Neutrophil (primary cell): ENCODE measurements around the gene SYT2.
"Not testable (repeated sequence)": the region's sequence is repeated elsewhere in the genome, so short reads cannot be mapped to it uniquely, and the experiment has no call there.

Experiments used
- H3K27ac ChIP-seq: fragments of 200-600 bp; sonication (generic); 2 replicates; pipeline ENCODE4 v1.5.1; 2016; ENCODE audit warnings: mild to moderate bottlenecking, moderate library complexity
- H3K27me3 ChIP-seq: fragments of 200-600 bp; sonication (generic); 2 replicates; pipeline ENCODE4 v1.6.0; 2016; ENCODE audit warnings: mild to moderate bottlenecking
- H3K36me3 ChIP-seq: fragments of 200-600 bp; sonication (generic); 2 replicates; pipeline ENCODE4 v1.5.1; 2017
- H3K4me1 ChIP-seq, 2 experiments: fragments of 200-600 bp in 1 of 2; sonication (generic) in 1 of 2; 1 replicate in 1 of 2; 2 replicates in 1 of 2; pipeline versions ENCODE4 v1.5.1 to v1.6.1; 2013 to 2016; ENCODE audit warnings: low read depth in 1 of 2, low read length in 1 of 2, mild to moderate bottlenecking in 1 of 2, moderate library complexity in 1 of 2; ENCODE audit not compliant: control insufficient read depth in 1 of 2, insufficient read depth in 1 of 2
- H3K4me3 ChIP-seq, 2 experiments: fragments of 200-600 bp in 1 of 2; sonication (generic) in 1 of 2; 1 replicate in 1 of 2; 2 replicates in 1 of 2; pipeline ENCODE4 v1.5.1; 2013 to 2016; ENCODE audit warnings: low read depth in 1 of 2, low read length in 1 of 2, mild to moderate bottlenecking in 1 of 2, moderate library complexity in 1 of 2
- H3K9me3 ChIP-seq: fragments of 200-600 bp; sonication (generic); 2 replicates; pipeline ENCODE4 v1.5.1; 2016
- TF ChIP-seq, protein P1 (sequence below): fragments of 200-600 bp; sonication (generic); IDR thresholded peaks from 2 replicates; pipeline ENCODE4 v1.5.1; 2016; ENCODE audit warnings: antibody characterized with exemption

SYT2 gene

DNA sequence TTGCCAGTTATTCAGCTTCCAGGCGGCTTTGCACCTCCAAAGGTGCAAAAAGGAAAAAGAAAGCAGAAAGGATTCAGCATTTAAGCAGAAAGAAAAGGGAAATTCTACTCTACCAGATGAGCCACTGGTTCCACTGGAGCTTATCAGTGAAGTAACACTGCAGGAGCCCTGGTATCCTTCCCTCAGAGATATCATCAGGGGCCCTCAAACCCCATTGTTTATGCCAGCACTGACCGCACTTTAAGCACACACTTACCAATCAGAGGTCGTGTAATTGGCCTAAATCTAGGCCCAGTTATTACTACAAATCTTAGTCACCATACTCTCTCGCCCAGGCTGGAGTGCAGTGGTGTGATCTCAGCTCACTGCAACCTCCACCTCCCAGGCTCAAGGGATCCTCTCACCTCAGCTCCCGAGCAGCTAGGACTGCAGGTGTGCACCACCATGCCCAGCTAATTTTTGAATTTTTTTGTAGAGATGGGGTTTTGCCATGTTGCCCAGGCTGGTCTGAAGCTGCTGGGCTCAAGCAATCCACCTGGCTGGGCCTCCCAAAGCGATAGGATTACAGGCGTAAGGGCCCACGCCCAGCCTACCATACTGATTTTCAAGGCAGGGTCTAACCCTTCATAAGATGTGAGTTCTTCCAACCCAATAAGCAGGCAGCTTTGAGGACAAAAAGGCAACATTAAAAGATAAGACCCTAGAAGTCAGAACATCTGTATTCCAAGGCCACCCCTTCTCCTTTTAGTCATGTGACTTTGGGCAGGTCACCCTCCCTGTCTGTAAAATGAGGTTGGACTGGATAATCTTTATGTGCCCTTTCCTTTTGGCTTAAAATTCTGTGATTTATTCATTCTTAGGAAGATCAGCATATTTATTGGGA is 125.3 kb downstream of the SYT2 start:
- Histone ChIP-seq H3K4me3 (no peak overlapping the region), H3K9me3 (no peaks in the 10 kb centered on the region), H3K4me1 (peaks cover 0 to 15% of the 10 kb centered on the region in 2 experiments), H3K27ac (no peak overlapping the region), H3K36me3 (peaks cover 88% of the 10 kb centered on the region), H3K27me3 (no peaks in the 10 kb centered on the region)
- TF ChIP-seq, protein P1, sequence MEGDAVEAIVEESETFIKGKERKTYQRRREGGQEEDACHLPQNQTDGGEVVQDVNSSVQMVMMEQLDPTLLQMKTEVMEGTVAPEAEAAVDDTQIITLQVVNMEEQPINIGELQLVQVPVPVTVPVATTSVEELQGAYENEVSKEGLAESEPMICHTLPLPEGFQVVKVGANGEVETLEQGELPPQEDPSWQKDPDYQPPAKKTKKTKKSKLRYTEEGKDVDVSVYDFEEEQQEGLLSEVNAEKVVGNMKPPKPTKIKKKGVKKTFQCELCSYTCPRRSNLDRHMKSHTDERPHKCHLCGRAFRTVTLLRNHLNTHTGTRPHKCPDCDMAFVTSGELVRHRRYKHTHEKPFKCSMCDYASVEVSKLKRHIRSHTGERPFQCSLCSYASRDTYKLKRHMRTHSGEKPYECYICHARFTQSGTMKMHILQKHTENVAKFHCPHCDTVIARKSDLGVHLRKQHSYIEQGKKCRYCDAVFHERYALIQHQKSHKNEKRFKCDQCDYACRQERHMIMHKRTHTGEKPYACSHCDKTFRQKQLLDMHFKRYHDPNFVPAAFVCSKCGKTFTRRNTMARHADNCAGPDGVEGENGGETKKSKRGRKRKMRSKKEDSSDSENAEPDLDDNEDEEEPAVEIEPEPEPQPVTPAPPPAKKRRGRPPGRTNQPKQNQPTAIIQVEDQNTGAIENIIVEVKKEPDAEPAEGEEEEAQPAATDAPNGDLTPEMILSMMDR, result no peak

DNA sequence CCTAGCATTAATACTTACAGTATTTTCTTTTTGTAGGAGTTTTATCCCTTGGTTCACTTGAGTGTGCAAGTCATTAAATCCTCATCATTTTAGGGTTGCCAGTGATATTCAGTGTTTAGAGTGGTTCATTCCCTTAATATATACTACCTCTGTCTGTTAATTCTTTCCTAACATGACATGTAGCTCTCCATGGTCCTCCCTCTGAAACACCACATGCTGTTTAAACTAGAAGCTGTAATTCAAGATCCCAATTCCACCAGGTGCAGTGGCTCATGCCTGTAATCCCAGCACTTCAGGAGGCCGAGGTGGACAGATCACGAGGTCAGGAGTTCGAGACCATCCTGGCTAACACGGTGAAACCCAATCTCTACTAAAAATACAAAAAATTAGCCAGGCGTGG is 127.9 kb downstream of the SYT2 start:
- not testable (repeated sequence) for H3K27me3 ChIP-seq, H3K27ac ChIP-seq, H3K9me3 ChIP-seq, H3K4me3 ChIP-seq
- Histone ChIP-seq H3K4me1 (peaks cover 0 to 15% of the 10 kb centered on the region in 2 experiments), H3K36me3 (peaks cover 75% of the 10 kb centered on the region)

- peaks cover 11 to 12% of the 10 kb centered on the region in 2 experiments for H3K4me1 ChIP-seq
These were observed 129.6 kb downstream of the SYT2 start for GRCh38 chr1:202580619-202581018.

GRCh38 chr1:202579806-202580205 is 130.4 kb downstream of the SYT2 start:
- Histone ChIP-seq H3K4me1 (peaks cover 11% of the 10 kb centered on the region in 2 experiments), H3K36me3 (peaks cover 75% of the 10 kb centered on the region), H3K4me3 (no peak overlapping the region), H3K9me3 (no peaks in the 10 kb centered on the region), H3K27ac (no peak overlapping the region), H3K27me3 (no peaks in the 10 kb centered on the region)
- TF ChIP-seq, protein P1, result no peak

More at GRCh38 chr1:202580619-202581018, 129.6 kb downstream of the SYT2 start:
- Histone ChIP-seq H3K36me3 (peaks cover 73% of the 10 kb centered on the region), H3K27me3 (no peaks in the 10 kb centered on the region), H3K4me3 (no peak overlapping the region), H3K27ac (no peak overlapping the region), H3K9me3 (no peaks in the 10 kb centered on the region)
- TF ChIP-seq, protein P1, result no peak

DNA sequence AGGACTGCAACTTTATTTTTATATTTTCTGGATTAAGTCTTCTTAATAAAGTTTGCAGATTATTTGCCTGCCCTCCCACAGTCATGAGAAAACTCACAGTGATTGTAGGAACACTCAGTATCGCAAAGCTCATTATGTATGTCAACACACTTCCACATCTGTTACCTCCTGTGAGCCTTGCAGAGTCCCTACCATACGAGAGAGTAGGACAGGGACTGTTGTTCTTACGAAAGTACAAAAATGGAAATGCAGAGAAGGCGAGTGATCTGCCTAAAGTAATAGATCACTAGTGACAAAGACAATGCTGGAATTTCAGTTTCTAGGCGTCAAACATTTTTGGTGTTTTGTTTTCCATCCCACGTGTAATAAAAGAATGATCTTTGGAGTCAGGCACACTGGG is 131.7 kb downstream of the SYT2 start:
- TF ChIP-seq, protein P1, result no peak
- Histone ChIP-seq H3K36me3 (peaks cover 73% of the 10 kb centered on the region), H3K27ac (no peak overlapping the region), H3K27me3 (no peaks in the 10 kb centered on the region), H3K4me1 (peaks cover 11% of the 10 kb centered on the region in 2 experiments), H3K9me3 (no peaks in the 10 kb centered on the region), H3K4me3 (no peak overlapping the region)

DNA sequence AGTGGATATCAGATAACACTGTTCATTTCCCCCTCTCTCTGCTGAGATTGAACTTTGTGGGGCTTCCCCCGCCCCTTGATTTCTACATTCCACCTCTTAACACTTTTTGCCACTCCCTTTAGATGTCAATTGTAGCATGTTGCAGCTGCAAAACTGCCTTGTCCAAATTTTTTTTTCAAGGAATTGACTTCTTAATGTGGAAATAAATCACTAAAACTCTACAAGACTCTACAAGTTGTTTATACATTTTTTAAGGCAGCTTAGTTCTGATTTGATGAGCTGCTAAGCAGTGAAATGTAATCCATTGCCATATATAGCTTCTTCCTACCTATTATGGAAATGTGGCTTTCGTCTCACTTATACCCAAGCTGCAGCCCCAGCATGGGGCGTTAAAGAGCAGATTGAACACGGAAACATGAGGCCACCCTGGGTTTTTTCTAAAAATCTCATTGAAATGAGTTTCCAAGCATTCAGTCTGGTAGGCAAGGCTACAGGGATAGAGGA is 132.2 kb downstream of the SYT2 start:
- Histone ChIP-seq H3K9me3 (no peaks in the 10 kb centered on the region), H3K4me1 (peaks cover 11% of the 10 kb centered on the region in 2 experiments), H3K27me3 (no peaks in the 10 kb centered on the region), H3K36me3 (peaks cover 73% of the 10 kb centered on the region), H3K27ac (no peak overlapping the region), H3K4me3 (no peak overlapping the region)
- TF ChIP-seq, protein P1, result no peak
